Spleen (tissue), 7 donors: ENCODE data around the gene BCL6.

Experiments used
- CTCF ChIP-seq, 11 experiments: fragments of 200-600 bp in 7 of 11; fragments of 450-650 bp in 4 of 11; sonication (generic) in 4 of 11; IDR thresholded peaks in 8 of 11; conservative IDR thresholded peaks in 3 of 11; 1 replicate in 7 of 11; 2 replicates in 4 of 11; pipeline versions ENCODE4 v1.4.0 to v1.8.0; 2016 to 2021; ENCODE audit warnings: antibody characterized with exemption in 11 of 11, inconsistent platforms in 4 of 11, mild to moderate bottlenecking in 1 of 11
- POLR2A ChIP-seq, 3 donors: fragments of 450-650 bp; IDR thresholded peaks; one replicate each; pipeline ENCODE4 v1.5.1; 2017; ENCODE audit warnings: antibody characterized with exemption in 3 of 3, mild to moderate bottlenecking in 1 of 3
- POLR2AphosphoS5 ChIP-seq, 3 donors: sonication (generic); formaldehyde crosslinking; IDR thresholded peaks; one replicate each; pipeline ENCODE4 v1.5.1; 2017; ENCODE audit warnings: antibody characterized with exemption in 3 of 3
- donor health status: DM: no; HTN: no; CAD: no; lungs with moderate emphysema.
- donor health status: DM: no; HTN: no; CAD: no.
- donor health status: DM: no; HTN: no; CAD: no.

DNA sequence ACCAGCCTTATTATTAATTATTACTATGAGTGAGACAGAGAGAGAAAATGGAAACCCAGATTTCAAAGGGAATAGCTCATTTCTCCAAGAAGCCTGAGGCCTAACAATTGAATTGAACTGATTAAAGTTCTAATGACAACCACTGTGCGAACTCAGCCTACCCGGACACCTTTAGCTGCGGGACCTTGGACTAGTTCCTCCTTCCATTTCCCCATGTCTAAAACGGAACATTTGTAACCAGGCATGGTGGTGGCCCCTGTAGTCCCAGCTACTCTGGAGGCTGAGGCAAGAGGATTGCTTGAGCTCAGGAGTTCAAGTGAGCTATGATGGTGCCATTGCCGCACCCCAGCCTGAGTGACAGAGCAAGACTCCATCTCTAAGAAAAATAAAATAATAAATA lies 26.5 kb downstream of the BCL6 start:
- TF ChIP-seq CTCF (IDR thresholded peaks at IDR 0.05 in 8 of 11, conservative IDR thresholded peaks at IDR 0.05 in 3 of 11) (no peak), POLR2AphosphoS5 (IDR thresholded peaks at IDR 0.05) (no peak), POLR2A (IDR thresholded peaks at IDR 0.05) (no peak)
